HG03520 (cell line): ENCODE results near the gene PPP1R12B.
"Not testable (repeated sequence)": the region's sequence is repeated elsewhere in the genome, so short reads cannot be mapped to it uniquely, and the experiment has no call there.

Experiments used
- ATAC-seq: cut with Tn5 transposase; IDR thresholded peaks from one replicate; pipeline ENCODE4 v1.9.1; 2021; ENCODE audit warnings: mild to moderate bottlenecking, moderate library complexity; ENCODE audit not compliant: unreplicated experiment

The PPP1R12B gene

GRCh38 chr1:202343652-202344349, 4.7 kb upstream of the PPP1R12B start:
- no peak for ATAC-seq

DNA sequence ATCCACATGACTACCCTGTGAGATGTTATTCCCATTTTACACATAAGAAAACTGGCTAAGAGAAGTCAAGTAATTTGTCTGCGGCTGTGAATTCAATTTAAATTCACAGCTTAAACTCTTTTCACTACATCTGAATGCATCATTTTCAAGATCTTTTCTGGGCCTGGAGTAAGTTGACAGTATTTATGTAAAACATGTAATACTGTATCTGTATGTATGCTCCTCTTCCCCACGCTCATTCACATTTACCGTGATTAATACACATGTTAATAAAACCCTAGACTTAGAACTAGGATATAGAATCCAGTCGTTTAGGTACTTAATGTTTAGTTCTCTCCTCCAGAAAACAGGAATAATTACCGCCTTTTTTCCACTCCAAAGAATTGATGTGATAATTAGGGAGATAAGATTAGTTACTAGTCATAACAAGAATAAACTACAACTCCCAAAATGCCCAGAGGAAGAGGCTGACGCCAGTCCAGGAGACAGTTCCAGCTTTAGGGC, 442 bp upstream of the PPP1R12B start:
- no peak for ATAC-seq

GRCh38 chr1:202349206-202349928, 868 bp downstream of the PPP1R12B start:
- ATAC-seq = peak; percentile 24

DNA sequence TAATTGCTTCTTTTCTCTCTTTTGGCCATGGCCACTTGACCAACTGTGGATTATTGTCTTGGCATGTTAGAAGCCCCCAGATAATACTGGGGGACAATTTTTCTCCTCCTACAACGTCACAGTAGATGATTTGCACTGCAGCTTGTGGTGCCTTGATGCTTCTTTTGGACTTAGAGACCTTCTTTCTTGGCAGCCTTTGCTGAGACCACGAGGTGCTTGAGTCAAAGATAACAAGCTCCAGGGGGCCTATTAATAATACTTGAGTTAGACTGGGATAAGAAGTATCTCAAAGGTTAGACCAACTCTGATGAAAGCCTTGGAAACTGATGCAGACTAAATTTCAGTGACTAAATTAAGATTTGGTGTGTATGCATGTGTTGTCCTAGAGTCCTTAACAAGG, 3.2 kb downstream of the PPP1R12B start:
- ATAC-seq = no peak

- not testable (repeated sequence) for ATAC-seq
Observed at GRCh38 chr1:202352583-202353197, 4.2 kb downstream of the PPP1R12B start.

- ATAC-seq = no peak
Observed at GRCh38 chr1:202355944-202356553, 7.5 kb downstream of the PPP1R12B start.

- no peak for ATAC-seq
Observed at GRCh38 chr1:202357506-202357905, 9.0 kb downstream of the PPP1R12B start.

GRCh38 chr1:202361224-202361623, 12.7 kb downstream of the PPP1R12B start:
- ATAC-seq = no peak

DNA sequence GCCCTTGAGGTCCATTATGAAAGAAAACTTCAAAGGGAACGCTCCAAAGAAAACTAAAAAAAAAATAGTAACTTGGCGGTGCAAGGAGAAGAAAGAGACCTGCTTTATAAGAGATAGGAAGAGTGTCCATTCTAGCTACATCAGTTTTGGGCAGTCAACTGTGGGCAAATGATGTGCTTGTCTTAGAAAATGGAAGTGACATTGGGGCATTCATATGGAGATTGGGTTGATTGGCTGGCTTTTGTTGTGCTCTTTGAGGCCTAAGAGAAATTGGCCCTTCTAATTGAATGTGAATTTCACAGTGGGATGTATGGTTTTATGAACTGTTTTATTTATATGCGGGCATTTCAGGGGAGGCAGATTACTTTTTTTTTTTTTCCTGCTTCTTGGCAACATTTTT, 13.2 kb downstream of the PPP1R12B start:
- ATAC-seq = no peak

DNA sequence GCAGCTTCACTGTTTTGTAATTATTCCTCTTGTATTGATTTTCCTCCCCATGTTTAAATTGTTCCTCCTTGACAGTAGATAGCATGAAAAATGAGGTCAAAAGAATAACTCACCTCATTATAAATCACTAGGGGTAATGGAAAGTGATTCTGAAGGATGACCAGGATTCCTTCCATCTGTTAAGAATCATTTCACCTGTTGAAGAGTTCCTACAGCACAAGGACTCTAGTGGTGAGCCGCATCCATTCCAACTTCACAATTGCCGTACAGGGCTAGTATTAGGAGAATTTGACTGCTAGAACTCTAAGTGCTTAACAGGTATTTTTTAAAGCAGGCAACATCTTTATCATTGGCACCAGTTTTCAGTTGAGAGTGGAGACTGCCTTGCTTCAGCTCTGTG, 13.7 kb downstream of the PPP1R12B start:
- ATAC-seq = no peak

GRCh38 chr1:202365092-202365815, 16.8 kb downstream of the PPP1R12B start:
- no peak for ATAC-seq

- ATAC-seq = no peak
Observed at GRCh38 chr1:202367271-202367670, 18.8 kb downstream of the PPP1R12B start.

DNA sequence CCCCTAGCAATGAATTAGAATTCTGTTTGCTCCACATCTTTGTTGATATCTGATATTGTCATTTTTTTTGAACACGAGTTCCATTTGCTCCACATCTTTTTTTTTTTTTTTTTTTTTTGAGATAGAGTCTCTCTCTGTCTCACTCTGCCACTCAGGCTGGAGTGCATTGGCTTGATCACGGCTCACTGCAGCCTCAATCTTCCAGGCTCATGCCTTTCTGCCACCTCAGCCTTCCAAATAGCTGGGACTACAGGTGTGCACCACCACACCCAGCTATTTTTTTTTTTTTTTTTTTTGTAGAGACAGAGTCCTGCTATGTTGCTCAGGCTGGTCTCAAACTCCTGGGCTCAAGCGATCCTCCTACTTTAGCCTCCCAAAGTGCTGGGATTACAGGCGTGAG, 22.4 kb downstream of the PPP1R12B start:
- ATAC-seq = not testable (repeated sequence)

- ATAC-seq = no peak
Observed at GRCh38 chr1:202374099-202374498, 25.6 kb downstream of the PPP1R12B start.

DNA sequence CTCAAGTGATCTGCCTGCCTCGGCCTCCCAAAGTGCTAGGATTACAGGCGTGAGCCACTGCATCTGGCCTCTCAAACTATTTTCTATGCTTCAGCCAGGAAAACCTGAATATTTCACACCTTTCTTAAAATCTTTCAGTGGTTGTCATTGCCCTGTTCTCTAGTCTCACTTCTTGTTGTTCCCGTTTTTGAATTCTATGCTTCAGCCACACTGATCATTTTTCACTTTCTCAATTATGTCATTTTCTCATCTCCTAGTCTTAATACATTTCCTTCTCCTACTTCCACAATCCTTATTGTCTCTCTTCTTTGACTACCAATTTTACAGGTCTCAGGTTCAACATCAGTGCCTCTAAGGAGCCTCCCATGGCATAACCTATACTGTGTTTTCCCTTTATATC, 26.7 kb downstream of the PPP1R12B start:
- ATAC-seq = not testable (repeated sequence)

DNA sequence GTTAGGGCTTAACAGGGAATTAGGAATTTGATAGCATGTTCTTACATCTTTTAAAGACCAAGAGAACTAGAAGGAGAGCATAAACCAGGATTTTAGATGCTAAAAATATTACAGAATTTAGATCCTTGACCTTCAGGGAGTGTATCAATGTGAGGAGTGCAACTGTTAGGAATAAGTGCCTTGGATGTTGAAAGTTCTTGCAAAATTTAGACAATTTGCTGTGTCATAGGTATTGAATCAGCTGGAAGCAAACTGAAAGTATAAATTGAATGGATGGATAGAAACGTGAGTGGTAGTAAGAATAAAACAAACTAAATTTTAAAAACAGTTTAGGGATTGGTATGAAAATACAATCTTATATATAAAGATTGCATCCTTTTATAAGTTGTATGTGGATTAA, 27.7 kb downstream of the PPP1R12B start:
- ATAC-seq = no peak

GRCh38 chr1:202379884-202380529, 31.5 kb downstream of the PPP1R12B start:
- ATAC-seq = not testable (repeated sequence)

GRCh38 chr1:202380535-202380934, 32.0 kb downstream of the PPP1R12B start:
- not testable (repeated sequence) for ATAC-seq

GRCh38 chr1:202381867-202382266, 33.4 kb downstream of the PPP1R12B start:
- not testable (repeated sequence) for ATAC-seq

DNA sequence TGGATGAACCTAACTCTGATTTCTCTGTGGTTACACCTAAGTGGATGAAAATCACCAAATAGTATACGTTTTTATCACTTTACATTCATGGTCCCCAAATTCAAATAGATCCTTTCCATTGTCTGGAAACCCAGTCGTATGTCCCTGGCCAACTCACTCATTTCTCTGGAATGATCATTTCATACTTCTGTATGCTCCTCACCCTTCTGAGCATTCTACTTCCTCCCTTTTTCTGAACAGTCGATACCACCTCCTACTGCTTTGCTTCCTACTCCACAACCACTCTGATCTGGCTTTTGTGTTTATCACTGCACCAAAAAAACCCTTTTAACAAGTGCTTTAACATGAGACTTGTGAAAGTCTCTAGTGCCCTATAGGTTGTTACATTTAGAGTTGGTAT, 47.3 kb downstream of the PPP1R12B start:
- ATAC-seq = not testable (repeated sequence)
